HTERT RPE-1 (cell line): ENCODE measurements around the gene SGTA.

Experiments
- in situ Hi-C: fragments of 300-500 bp; cut with MboI; formaldehyde crosslinking; loops from 4 replicates; pipeline ENCODE4 v1.14.3; 2020; ENCODE audit warnings: low sequenced_read_pairs

The SGTA gene

GRCh38 chr19:2728783-2729387, 54.2 kb downstream of the SGTA start:
- in situ Hi-C loops: no loop called here

- in situ Hi-C loops: no loop called here
Observed at GRCh38 chr19:2727640-2727944, 55.5 kb downstream of the SGTA start.

GRCh38 chr19:2726904-2727639, 56.0 kb downstream of the SGTA start:
- in situ Hi-C loops: no loop called here

- in situ Hi-C loops: no loop called here
Observed at GRCh38 chr19:2726160-2726855, 56.8 kb downstream of the SGTA start.

- in situ Hi-C loops: no loop called here
Observed at GRCh38 chr19:2724148-2724557, 58.9 kb downstream of the SGTA start.

- in situ Hi-C loops: no loop called here
Observed at GRCh38 chr19:2723747-2724146, 59.3 kb downstream of the SGTA start.

- in situ Hi-C loops: no loop called here
Observed at GRCh38 chr19:2723345-2723715, 59.7 kb downstream of the SGTA start.

GRCh38 chr19:2722541-2723344, 60.3 kb downstream of the SGTA start:
- in situ Hi-C loops: no loop called here

GRCh38 chr19:2721570-2722540, 61.2 kb downstream of the SGTA start:
- in situ Hi-C loops: no loop called here

GRCh38 chr19:2720777-2721569, 62.1 kb downstream of the SGTA start, which contains the start of gene DIRAS1:
DIRAS1 (minus strand) TSS chr19:2721372; CDS start chr19:2717806, 3,566 bp downstream.
- in situ Hi-C loops: no loop called here

GRCh38 chr19:2719920-2720776, 62.9 kb downstream of the SGTA start:
- in situ Hi-C loops: no loop called here

GRCh38 chr19:2719232-2719735, 63.8 kb downstream of the SGTA start:
- in situ Hi-C loops: no loop called here

GRCh38 chr19:2717638-2718541, 65.2 kb downstream of the SGTA start:
- in situ Hi-C loops: no loop called here

- in situ Hi-C loops: no loop called here
Observed at GRCh38 chr19:2716722-2717637, 66.1 kb downstream of the SGTA start.

- in situ Hi-C loops: no loop called here
Observed at GRCh38 chr19:2716275-2716650, 66.8 kb downstream of the SGTA start.
